Activated gamma-delta T cell treated with Interleukin-2 at 50 U/mL for 16 hours (primary cell): ENCODE measurements around the gene TNFSF9.

Experiments used
- DNase-seq: peaks from one replicate; pipeline ENCODE4 v3.0.0-alpha.2; 2020

TNFSF9 gene

GRCh38 chr19:6530386-6531162 is at the start of gene TNFSF9:
Gene TNFSF9 (plus strand): TSS chr19:6531026. CDS start chr19:6531037, 11 bp downstream.
- DNase-seq = peak; percentile 72

GRCh38 chr19:6481541-6482342 is 49.1 kb upstream of the TNFSF9 start, which contains the start of gene DENND1C:
Gene DENND1C (minus strand): TSS chr19:6481787. CDS start chr19:6481695, 92 bp downstream.
- DNase-seq = peak; percentile 70

GRCh38 chr19:6482343-6482686 is 48.5 kb upstream of the TNFSF9 start:
- no peak for DNase-seq

GRCh38 chr19:6483235-6483634 is 47.6 kb upstream of the TNFSF9 start:
- no peak for DNase-seq

- no peak for DNase-seq
Observed at GRCh38 chr19:6484230-6484629, 46.6 kb upstream of the TNFSF9 start.

- no peak for DNase-seq
Observed at GRCh38 chr19:6484831-6485230, 46.0 kb upstream of the TNFSF9 start.

- no peak for DNase-seq
Observed at GRCh38 chr19:6489278-6490061, 41.4 kb upstream of the TNFSF9 start.

GRCh38 chr19:6490134-6490533 is 40.7 kb upstream of the TNFSF9 start:
- no peak for DNase-seq

- DNase-seq = no peak
Observed at GRCh38 chr19:6491802-6492592, 38.8 kb upstream of the TNFSF9 start.

- DNase-seq = no peak
Observed at GRCh38 chr19:6494438-6495036, 36.3 kb upstream of the TNFSF9 start.

- no peak for DNase-seq
Observed at GRCh38 chr19:6495947-6496346, 34.9 kb upstream of the TNFSF9 start.

GRCh38 chr19:6498294-6499036 is 32.4 kb upstream of the TNFSF9 start:
- no peak for DNase-seq

- DNase-seq = no peak
Observed at GRCh38 chr19:6499052-6499790, 31.6 kb upstream of the TNFSF9 start.

- DNase-seq = no peak
Observed at GRCh38 chr19:6500837-6501739, 29.7 kb upstream of the TNFSF9 start.

GRCh38 chr19:6501740-6502648 is 28.8 kb upstream of the TNFSF9 start, which contains the start of gene TUBB4A:
Gene TUBB4A (minus strand): TSS chr19:6502309. CDS start chr19:6502212, 97 bp downstream.
- peak; percentile 24 for DNase-seq

- DNase-seq = no peak
Observed at GRCh38 chr19:6503407-6504201, 27.2 kb upstream of the TNFSF9 start.
